ENCODE results near the gene MIS18BP1. TPM values are rescaled to one million over a fixed set of nuclear protein-coding genes. Genes with fewer than 3 reads are reported as not detected.

Gene MIS18BP1
- total RNA-seq, 1 donor from 2014 or later: 6.9 TPM

- H3K4me1 ChIP-seq: no peaks in the 10 kb centered on the region
- intact Hi-C loops (cut with micrococcal nuclease): no loop called here
- no peak overlapping the region for H3K27ac ChIP-seq (replicated peaks)
- H3K36me3 ChIP-seq: no peaks in the 10 kb centered on the region
- no peak for DNase-seq
- no peak overlapping the region for H3K4me3 ChIP-seq
- H3K27me3 ChIP-seq (ENCODE audit: low read depth): no peaks in the 10 kb centered on the region
- TF ChIP-seq, protein P1, sequence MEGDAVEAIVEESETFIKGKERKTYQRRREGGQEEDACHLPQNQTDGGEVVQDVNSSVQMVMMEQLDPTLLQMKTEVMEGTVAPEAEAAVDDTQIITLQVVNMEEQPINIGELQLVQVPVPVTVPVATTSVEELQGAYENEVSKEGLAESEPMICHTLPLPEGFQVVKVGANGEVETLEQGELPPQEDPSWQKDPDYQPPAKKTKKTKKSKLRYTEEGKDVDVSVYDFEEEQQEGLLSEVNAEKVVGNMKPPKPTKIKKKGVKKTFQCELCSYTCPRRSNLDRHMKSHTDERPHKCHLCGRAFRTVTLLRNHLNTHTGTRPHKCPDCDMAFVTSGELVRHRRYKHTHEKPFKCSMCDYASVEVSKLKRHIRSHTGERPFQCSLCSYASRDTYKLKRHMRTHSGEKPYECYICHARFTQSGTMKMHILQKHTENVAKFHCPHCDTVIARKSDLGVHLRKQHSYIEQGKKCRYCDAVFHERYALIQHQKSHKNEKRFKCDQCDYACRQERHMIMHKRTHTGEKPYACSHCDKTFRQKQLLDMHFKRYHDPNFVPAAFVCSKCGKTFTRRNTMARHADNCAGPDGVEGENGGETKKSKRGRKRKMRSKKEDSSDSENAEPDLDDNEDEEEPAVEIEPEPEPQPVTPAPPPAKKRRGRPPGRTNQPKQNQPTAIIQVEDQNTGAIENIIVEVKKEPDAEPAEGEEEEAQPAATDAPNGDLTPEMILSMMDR (IDR thresholded peaks at IDR 0.05; ENCODE audit: borderline replicate concordance): no peak
- H3K9me3 ChIP-seq (replicated peaks): no peaks in the 10 kb centered on the region
Measured at GRCh38 chr14:45177076-45177475, 75.9 kb downstream of the MIS18BP1 start.

DNA sequence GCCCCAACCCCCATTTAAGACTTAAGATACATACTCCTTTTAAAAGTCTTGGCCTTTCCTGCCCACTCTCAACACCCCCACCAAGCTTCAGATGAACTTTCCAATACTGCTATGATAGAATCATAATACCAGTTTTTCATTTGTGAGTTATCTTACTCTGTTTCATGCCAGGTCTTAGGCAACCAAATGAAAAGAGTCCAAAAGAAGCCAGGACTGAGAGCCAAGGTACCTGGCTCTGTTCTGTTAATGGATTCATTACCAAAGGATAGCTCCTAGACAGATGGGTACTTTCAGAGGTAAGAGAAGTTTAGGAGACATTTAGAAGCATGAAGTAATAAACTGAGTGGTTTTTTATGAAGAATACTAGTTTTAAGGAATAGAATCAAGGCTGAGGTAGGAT is 83.1 kb downstream of the MIS18BP1 start:
- H3K27me3 ChIP-seq (ENCODE audit: low read depth): no peaks in the 10 kb centered on the region
- no peaks in the 10 kb centered on the region for H3K4me1 ChIP-seq
- H3K36me3 ChIP-seq: peaks cover 27% of the 10 kb centered on the region
- TF ChIP-seq, protein P1 (IDR thresholded peaks at IDR 0.05; ENCODE audit: borderline replicate concordance): no peak
- no peak for DNase-seq
- no peak overlapping the region for H3K4me3 ChIP-seq
- intact Hi-C loops (cut with micrococcal nuclease): no loop called here
- H3K27ac ChIP-seq (replicated peaks): no peak overlapping the region
- H3K9me3 ChIP-seq (replicated peaks): no peaks in the 10 kb centered on the region

GRCh38 chr14:45156067-45156466 is 96.9 kb downstream of the MIS18BP1 start:
- DNase-seq: no peak
- intact Hi-C loops (cut with micrococcal nuclease): no loop called here
- Histone ChIP-seq H3K4me3 (no peak overlapping the region), H3K36me3 (no peaks in the 10 kb centered on the region), H3K27me3 (ENCODE audit: low read depth) (no peaks in the 10 kb centered on the region), H3K4me1 (no peaks in the 10 kb centered on the region), H3K9me3 (replicated peaks) (no peaks in the 10 kb centered on the region), H3K27ac (replicated peaks) (no peak overlapping the region)
- TF ChIP-seq, protein P1 (IDR thresholded peaks at IDR 0.05; ENCODE audit: borderline replicate concordance): no peak

Other genes with a start within 250 kb of the MIS18BP1 start
- 11.1 TPM for gene PRPF39, start 169.1 kb downstream of the MIS18BP1 start, total RNA-seq
- gene FKBP3, start 118.7 kb downstream of the MIS18BP1 start, total RNA-seq: 107 TPM
- 2.7 TPM for gene FANCM, start 117.3 kb downstream of the MIS18BP1 start, total RNA-seq

Data from left ventricle myocardium inferior (tissue), 1 donor.